CD4-positive, alpha-beta T cell treated with Interleukin-17A for 4 hours (primary cell): Measurements from ENCODE around the gene PLEKHA8.
A peak's percentile ranks its signal among the peaks of the same experiment; 100 is the strongest.

Experiments used
- DNase-seq: peaks from one replicate; pipeline ENCODE4 v3.0.0-alpha.2; 2020; ENCODE audit warnings: mixed read lengths

The PLEKHA8 gene

GRCh38 chr7:30026229-30027064, 1.8 kb upstream of the PLEKHA8 start, which contains the start of gene FKBP14:
Gene FKBP14 (minus strand): TSS chr7:30026702. CDS start chr7:30026508, 194 bp downstream.
- DNase-seq = peak; percentile 92

- DNase-seq = peak; percentile 45
Measured at GRCh38 chr7:30027065-30027456, 1.2 kb upstream of the PLEKHA8 start.

- no peak for DNase-seq
Measured at GRCh38 chr7:30027740-30028215, 434 bp upstream of the PLEKHA8 start.

- peak; percentile 44 for DNase-seq
Measured at GRCh38 chr7:30028749-30029635, 780 bp downstream of the PLEKHA8 start.

- DNase-seq = peak; percentile 31
Measured at GRCh38 chr7:30029696-30030095, 1.5 kb downstream of the PLEKHA8 start.

- DNase-seq = no peak
Measured at GRCh38 chr7:30032310-30033125, 4.3 kb downstream of the PLEKHA8 start.

- DNase-seq = no peak
Measured at GRCh38 chr7:30034501-30034900, 6.3 kb downstream of the PLEKHA8 start.

GRCh38 chr7:30036220-30036619, 8.0 kb downstream of the PLEKHA8 start:
- no peak for DNase-seq

- no peak for DNase-seq
Measured at GRCh38 chr7:30038196-30038980, 10.2 kb downstream of the PLEKHA8 start.

GRCh38 chr7:30040938-30041337, 12.7 kb downstream of the PLEKHA8 start:
- DNase-seq = no peak

GRCh38 chr7:30041526-30042269, 13.5 kb downstream of the PLEKHA8 start:
- no peak for DNase-seq

- DNase-seq = no peak
Measured at GRCh38 chr7:30046127-30046770, 18.0 kb downstream of the PLEKHA8 start.

GRCh38 chr7:30047124-30047523, 18.9 kb downstream of the PLEKHA8 start:
- no peak for DNase-seq

- no peak for DNase-seq
Measured at GRCh38 chr7:30048582-30048981, 20.4 kb downstream of the PLEKHA8 start.

GRCh38 chr7:30049173-30049572, 21.0 kb downstream of the PLEKHA8 start:
- DNase-seq = no peak

GRCh38 chr7:30053068-30053467, 24.9 kb downstream of the PLEKHA8 start:
- DNase-seq = no peak

- DNase-seq = no peak
Measured at GRCh38 chr7:30057741-30058140, 29.5 kb downstream of the PLEKHA8 start.

GRCh38 chr7:30061786-30062185, 33.6 kb downstream of the PLEKHA8 start:
- peak; percentile 42 for DNase-seq

GRCh38 chr7:30062587-30062986, 34.4 kb downstream of the PLEKHA8 start:
- DNase-seq = no peak

GRCh38 chr7:30065746-30066145, 37.5 kb downstream of the PLEKHA8 start:
- no peak for DNase-seq

- no peak for DNase-seq
Measured at GRCh38 chr7:30066687-30067086, 38.5 kb downstream of the PLEKHA8 start.
